Activated B cell treated with CpG ODN at 0.5 μM for 24 hours (primary cell): ENCODE results near the gene TBX4. TPM values are rescaled to one million over a fixed set of nuclear protein-coding genes. Genes with fewer than 3 reads are reported as not detected.

Source experiments
- ATAC-seq: fragments of 200-7000 bp; cut with Tn5 transposase; one replicate; pipeline ENCODE4 v1.10.0; 2021; ENCODE audit warnings: low read depth, mild to moderate bottlenecking, moderate library complexity
- CTCF ChIA-PET: fragments of 350-600 bp; sonication (Branson Sonifier 250); formaldehyde crosslinking; loops from one replicate; lab custom pipeline; 2021; ENCODE audit warnings: antibody characterized with exemption; lab: Charles Lee
- POLR2A ChIA-PET: fragments of 350-600 bp; sonication (Branson Sonifier 250); formaldehyde crosslinking; loops from one replicate; lab custom pipeline; 2021; ENCODE audit warnings: antibody characterized with exemption; lab: Charles Lee
- DNase-seq: peaks from one replicate; pipeline ENCODE4 v3.0.0; 2022
- H3K27ac Mint-ChIP-seq: one replicate; pipeline ENCODE4 v1.8.0; 2020; ENCODE audit warnings: mixed read lengths
- H3K27me3 Mint-ChIP-seq: one replicate; pipeline ENCODE4 v1.8.0; 2021; ENCODE audit warnings: mixed read lengths
- H3K36me3 Mint-ChIP-seq: one replicate; pipeline ENCODE4 v1.8.0; 2021; ENCODE audit warnings: low read depth, mixed read lengths
- H3K4me1 Mint-ChIP-seq: one replicate; pipeline ENCODE4 v1.8.0; 2021; ENCODE audit warnings: mixed read lengths
- H3K4me3 Mint-ChIP-seq: one replicate; pipeline ENCODE4 v1.8.0; 2020; ENCODE audit warnings: mild to moderate bottlenecking, mixed read lengths
- H3K9me3 Mint-ChIP-seq: one replicate; pipeline ENCODE4 v1.8.0; 2020; ENCODE audit warnings: mixed read lengths
- CTCF ChIP-seq: fragments of 200-600 bp; IDR thresholded peaks from one replicate; pipeline ENCODE4 v1.8.0; 2022; ENCODE audit warnings: antibody characterized with exemption, mild to moderate bottlenecking
- intact Hi-C: fragments of 100-400 bp; cut with micrococcal nuclease; formaldehyde crosslinking; loops from one replicate; pipeline ENCODE4 v1.15.1; 2024
- total RNA-seq: library from RNA; stranded (reverse); gene quantifications from 2 replicates; pipeline ENCODE4 v1.2.3, GENCODE V29; 2022

Gene TBX4
- total RNA-seq, 1 donor from 2014 or later, result not detected

GRCh38 chr17:61451538-61452300 is 503 bp upstream of the TBX4 start:
- peaks cover 59% of the 10 kb centered on the region for H3K27me3 Mint-ChIP-seq
- intact Hi-C loops, result no loop called here
- no peak overlapping the region for H3K27ac Mint-ChIP-seq

GRCh38 chr17:61453566-61454380 is 1.6 kb downstream of the TBX4 start:
- peak overlapping the region; percentile 65 for H3K4me3 Mint-ChIP-seq
- POLR2A ChIA-PET, result no interaction called here

More at GRCh38 chr17:61451538-61452300, 503 bp upstream of the TBX4 start:
- Mint-ChIP-seq H3K4me1 (peaks cover 27% of the 10 kb centered on the region), H3K4me3 (no peak overlapping the region), H3K36me3 (no peaks in the 10 kb centered on the region), H3K9me3 (no peaks in the 10 kb centered on the region)
- no peak for DNase-seq
- peak; percentile 21 for ATAC-seq
- CTCF ChIA-PET, result no interaction called here
- POLR2A ChIA-PET, result no interaction called here
- no peak for TF ChIP-seq CTCF

GRCh38 chr17:61454381-61455323 is 2.4 kb downstream of the TBX4 start:
- H3K4me3 Mint-ChIP-seq, result peak overlapping the region; percentile 65

More at GRCh38 chr17:61453566-61454380, 1.6 kb downstream of the TBX4 start:
- intact Hi-C loops, result loop anchor here (1.0 to 2.0 kb wide), 2 partner anchors 43 to 50 kb away; no protein-coding TSS in a partner anchor
- no peak for DNase-seq
- peaks cover 41% of the 10 kb centered on the region for H3K4me1 Mint-ChIP-seq
- peaks cover 63% of the 10 kb centered on the region for H3K27me3 Mint-ChIP-seq
- no peak for TF ChIP-seq CTCF
- CTCF ChIA-PET, result no interaction called here
- ATAC-seq, result no peak
- H3K36me3 Mint-ChIP-seq, result no peaks in the 10 kb centered on the region
- H3K27ac Mint-ChIP-seq, result no peak overlapping the region
- H3K9me3 Mint-ChIP-seq, result no peaks in the 10 kb centered on the region

GRCh38 chr17:61455324-61456060 is 3.3 kb downstream of the TBX4 start:
- Mint-ChIP-seq H3K36me3 (no peaks in the 10 kb centered on the region), H3K4me1 (peaks cover 41% of the 10 kb centered on the region), H3K9me3 (no peaks in the 10 kb centered on the region), H3K4me3 (no peak overlapping the region), H3K27me3 (peaks cover 68% of the 10 kb centered on the region), H3K27ac (no peak overlapping the region)
- TF ChIP-seq CTCF, result no peak
- ChIA-PET POLR2A (no interaction called here), CTCF (no interaction called here)
- intact Hi-C loops, result loop anchor here (2.0 kb wide), 1 partner anchor 45 kb away; no protein-coding TSS in a partner anchor
- ATAC-seq (no peak), DNase-seq (no peak)

More at GRCh38 chr17:61454381-61455323, 2.4 kb downstream of the TBX4 start:
- no peak for ATAC-seq
- Mint-ChIP-seq H3K27ac (no peak overlapping the region), H3K27me3 (peaks cover 66% of the 10 kb centered on the region), H3K4me1 (peaks cover 41% of the 10 kb centered on the region), H3K36me3 (no peaks in the 10 kb centered on the region), H3K9me3 (no peaks in the 10 kb centered on the region)
- DNase-seq, result no peak
- CTCF ChIA-PET, result no interaction called here
- intact Hi-C loops, result loop anchor here (2.0 kb wide), 1 partner anchor 44 kb away; no protein-coding TSS in a partner anchor
- TF ChIP-seq CTCF, result no peak
- POLR2A ChIA-PET, result no interaction called here
